Endothelial cell of umbilical vein (primary cell): ENCODE results near the gene UVRAG.

Source experiments
- EZH2 ChIP-seq: IDR thresholded peaks from 2 replicates; pipeline ENCODE4 v1.6.1; 2012; ENCODE audit warnings: borderline replicate concordance, low read depth, mild to moderate bottlenecking, moderate library complexity, low read length, inconsistent platforms; ENCODE audit not compliant: severe bottlenecking
- TF ChIP-seq, protein P1 (sequence below), 2 donors: IDR thresholded peaks; 1 replicate in 1 of 2; 2 replicates in 1 of 2; pipeline ENCODE4 v1.5.1; 2011; ENCODE audit warnings: low read length in 2 of 2, mild to moderate bottlenecking in 2 of 2, moderate library complexity in 2 of 2, control low read depth in 1 of 2, inconsistent platforms in 1 of 2, low read depth in 1 of 2; ENCODE audit not compliant: insufficient read depth in 1 of 2; ENCODE audit errors: extremely low read depth in 1 of 2

- TF ChIP-seq, protein P1, sequence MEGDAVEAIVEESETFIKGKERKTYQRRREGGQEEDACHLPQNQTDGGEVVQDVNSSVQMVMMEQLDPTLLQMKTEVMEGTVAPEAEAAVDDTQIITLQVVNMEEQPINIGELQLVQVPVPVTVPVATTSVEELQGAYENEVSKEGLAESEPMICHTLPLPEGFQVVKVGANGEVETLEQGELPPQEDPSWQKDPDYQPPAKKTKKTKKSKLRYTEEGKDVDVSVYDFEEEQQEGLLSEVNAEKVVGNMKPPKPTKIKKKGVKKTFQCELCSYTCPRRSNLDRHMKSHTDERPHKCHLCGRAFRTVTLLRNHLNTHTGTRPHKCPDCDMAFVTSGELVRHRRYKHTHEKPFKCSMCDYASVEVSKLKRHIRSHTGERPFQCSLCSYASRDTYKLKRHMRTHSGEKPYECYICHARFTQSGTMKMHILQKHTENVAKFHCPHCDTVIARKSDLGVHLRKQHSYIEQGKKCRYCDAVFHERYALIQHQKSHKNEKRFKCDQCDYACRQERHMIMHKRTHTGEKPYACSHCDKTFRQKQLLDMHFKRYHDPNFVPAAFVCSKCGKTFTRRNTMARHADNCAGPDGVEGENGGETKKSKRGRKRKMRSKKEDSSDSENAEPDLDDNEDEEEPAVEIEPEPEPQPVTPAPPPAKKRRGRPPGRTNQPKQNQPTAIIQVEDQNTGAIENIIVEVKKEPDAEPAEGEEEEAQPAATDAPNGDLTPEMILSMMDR (IDR thresholded peaks at IDR 0.05; ENCODE audit: extremely low read depth in 1 of 2, insufficient read depth in 1 of 2, low read depth in 1 of 2, low read length in 2 of 2): no peak
- no peak for TF ChIP-seq EZH2
Observed at GRCh38 chr11:76150141-76150540, 335.1 kb downstream of the UVRAG start.
